Measurements from ENCODE around the gene COL5A1.

DNA sequence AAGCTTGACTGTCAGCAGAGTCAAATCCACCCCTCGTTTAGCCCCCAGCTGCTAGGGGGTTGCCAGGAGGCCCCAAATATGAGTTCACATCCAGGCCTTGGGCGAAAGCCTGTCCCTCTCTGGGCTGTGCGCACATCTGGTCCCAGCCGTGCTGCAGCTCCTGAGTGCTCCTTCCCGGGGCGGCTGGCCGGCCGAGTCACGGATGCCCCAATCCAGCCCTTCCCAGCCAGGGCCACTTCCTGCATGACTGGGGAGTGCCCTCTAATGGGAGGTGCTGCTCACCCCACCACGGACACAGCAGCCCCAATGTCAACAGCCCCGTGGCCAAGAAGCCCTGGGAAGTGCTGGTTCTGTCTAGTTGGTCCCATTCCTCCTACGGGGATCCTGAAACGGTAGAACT is 135.6 kb downstream of the COL5A1 start:
- TF ChIP-seq GATA2 (IDR thresholded peaks at IDR 0.05; ENCODE audit: low read depth, low read length) = no peak
- TF ChIP-seq GATA3 (IDR thresholded peaks at IDR 0.05; ENCODE audit: low read depth, low read length) = no peak

All from SH-SY5Y (cell line).